Measurements from ENCODE around the gene KRTAP10-4.

DNA sequence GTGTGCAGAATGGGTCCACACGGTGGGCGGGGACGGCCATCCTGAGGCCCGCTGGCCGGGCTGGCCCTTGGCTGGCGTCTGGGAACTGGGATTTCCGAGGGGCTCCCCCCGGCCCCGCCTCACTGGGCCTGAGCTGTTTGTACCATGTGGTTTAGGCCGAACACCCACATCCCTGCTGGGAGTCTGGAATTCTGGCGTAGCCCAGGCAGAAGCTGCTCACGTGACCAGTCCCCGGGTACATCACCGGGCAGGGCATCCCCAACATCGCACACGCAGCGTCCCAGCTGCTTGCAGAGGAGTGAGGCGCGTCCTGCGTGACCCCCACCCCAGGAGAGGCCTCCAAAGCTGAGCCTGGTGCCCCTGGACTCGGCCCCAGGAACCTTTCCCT lies 28.9 kb downstream of the KRTAP10-4 start:
- TF ChIP-seq SMC3 (IDR thresholded peaks at IDR 0.05; ENCODE audit: low read depth, low read length) (no peak), POLR2A (IDR thresholded peaks at IDR 0.05; ENCODE audit: low read depth, low read length) (no peak), MAFK (IDR thresholded peaks at IDR 0.05; ENCODE audit: low read depth, low read length) (no peak), CEBPB (IDR thresholded peaks at IDR 0.05; ENCODE audit: low read depth, low read length) (no peak), RAD21 (IDR thresholded peaks at IDR 0.05; ENCODE audit: low read length) (no peak), RCOR1 (IDR thresholded peaks at IDR 0.05; ENCODE audit: insufficient replicate concordance, low read length) (no peak), RFX5 (IDR thresholded peaks at IDR 0.05; ENCODE audit: low read depth, low read length) (no peak), MXI1 (IDR thresholded peaks at IDR 0.05; ENCODE audit: borderline replicate concordance, low read depth, low read length) (no peak), BHLHE40 (IDR thresholded peaks at IDR 0.05; ENCODE audit: low read depth, low read length) (no peak), MAZ (IDR thresholded peaks at IDR 0.05; ENCODE audit: borderline replicate concordance, low read depth, low read length) (no peak), CHD1 (IDR thresholded peaks at IDR 0.05; ENCODE audit: low read depth, low read length) (no peak)
- TF ChIP-seq, protein P1, sequence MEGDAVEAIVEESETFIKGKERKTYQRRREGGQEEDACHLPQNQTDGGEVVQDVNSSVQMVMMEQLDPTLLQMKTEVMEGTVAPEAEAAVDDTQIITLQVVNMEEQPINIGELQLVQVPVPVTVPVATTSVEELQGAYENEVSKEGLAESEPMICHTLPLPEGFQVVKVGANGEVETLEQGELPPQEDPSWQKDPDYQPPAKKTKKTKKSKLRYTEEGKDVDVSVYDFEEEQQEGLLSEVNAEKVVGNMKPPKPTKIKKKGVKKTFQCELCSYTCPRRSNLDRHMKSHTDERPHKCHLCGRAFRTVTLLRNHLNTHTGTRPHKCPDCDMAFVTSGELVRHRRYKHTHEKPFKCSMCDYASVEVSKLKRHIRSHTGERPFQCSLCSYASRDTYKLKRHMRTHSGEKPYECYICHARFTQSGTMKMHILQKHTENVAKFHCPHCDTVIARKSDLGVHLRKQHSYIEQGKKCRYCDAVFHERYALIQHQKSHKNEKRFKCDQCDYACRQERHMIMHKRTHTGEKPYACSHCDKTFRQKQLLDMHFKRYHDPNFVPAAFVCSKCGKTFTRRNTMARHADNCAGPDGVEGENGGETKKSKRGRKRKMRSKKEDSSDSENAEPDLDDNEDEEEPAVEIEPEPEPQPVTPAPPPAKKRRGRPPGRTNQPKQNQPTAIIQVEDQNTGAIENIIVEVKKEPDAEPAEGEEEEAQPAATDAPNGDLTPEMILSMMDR (conservative IDR thresholded peaks at IDR 0.05; ENCODE audit: low read depth, low read length) = no peak
- TF ChIP-seq, protein P2, sequence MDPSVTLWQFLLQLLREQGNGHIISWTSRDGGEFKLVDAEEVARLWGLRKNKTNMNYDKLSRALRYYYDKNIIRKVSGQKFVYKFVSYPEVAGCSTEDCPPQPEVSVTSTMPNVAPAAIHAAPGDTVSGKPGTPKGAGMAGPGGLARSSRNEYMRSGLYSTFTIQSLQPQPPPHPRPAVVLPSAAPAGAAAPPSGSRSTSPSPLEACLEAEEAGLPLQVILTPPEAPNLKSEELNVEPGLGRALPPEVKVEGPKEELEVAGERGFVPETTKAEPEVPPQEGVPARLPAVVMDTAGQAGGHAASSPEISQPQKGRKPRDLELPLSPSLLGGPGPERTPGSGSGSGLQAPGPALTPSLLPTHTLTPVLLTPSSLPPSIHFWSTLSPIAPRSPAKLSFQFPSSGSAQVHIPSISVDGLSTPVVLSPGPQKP (IDR thresholded peaks at IDR 0.05; ENCODE audit: borderline replicate concordance, low read depth, low read length) = no peak
- TF ChIP-seq, protein P3, sequence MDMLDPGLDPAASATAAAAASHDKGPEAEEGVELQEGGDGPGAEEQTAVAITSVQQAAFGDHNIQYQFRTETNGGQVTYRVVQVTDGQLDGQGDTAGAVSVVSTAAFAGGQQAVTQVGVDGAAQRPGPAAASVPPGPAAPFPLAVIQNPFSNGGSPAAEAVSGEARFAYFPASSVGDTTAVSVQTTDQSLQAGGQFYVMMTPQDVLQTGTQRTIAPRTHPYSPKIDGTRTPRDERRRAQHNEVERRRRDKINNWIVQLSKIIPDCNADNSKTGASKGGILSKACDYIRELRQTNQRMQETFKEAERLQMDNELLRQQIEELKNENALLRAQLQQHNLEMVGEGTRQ (IDR thresholded peaks at IDR 0.05; ENCODE audit: low read depth, low read length) = no peak

Data from IMR-90 (cell line).